Ovary (tissue), 10 donors: ENCODE measurements around the gene CDCP2. TPM values are rescaled to one million over a fixed set of nuclear protein-coding genes. Genes with fewer than 3 reads are reported as not detected.

Experiments used
- DNase-seq, 5 donors: peaks; one replicate each; pipeline ENCODE4 v3.0.0-alpha.2; 2019 to 2020
- H3K27ac ChIP-seq, 2 donors: fragments of 200-600 bp; one replicate each; pipeline versions ENCODE4 v1.5.1 to v1.8.0; 2019 to 2022
- H3K27me3 ChIP-seq: fragments of 200-600 bp; one replicate; pipeline ENCODE4 v1.8.0; 2022
- H3K36me3 ChIP-seq: fragments of 200-600 bp; sonication (generic); one replicate; pipeline ENCODE4 v1.5.1; 2019
- H3K4me1 ChIP-seq: one replicate; pipeline ENCODE4 v1.8.1; 2013; ENCODE audit warnings: mild to moderate bottlenecking, moderate library complexity; ENCODE audit not compliant: insufficient read depth
- H3K4me3 ChIP-seq: fragments of 200-600 bp; sonication (generic); one replicate; pipeline ENCODE4 v1.5.1; 2017
- H3K9me3 ChIP-seq, 2 donors: fragments of 200-600 bp in 1 of 2; sonication (generic) in 1 of 2; one replicate each; pipeline versions ENCODE4 v1.5.1 to v1.8.1; 2013 to 2019; ENCODE audit warnings: mild to moderate bottlenecking in 1 of 2, moderate library complexity in 1 of 2
- CTCF ChIP-seq, 3 donors: fragments of 450-650 bp in 2 of 3; fragments of 200-600 bp in 1 of 3; IDR thresholded peaks; one replicate each; pipeline versions ENCODE4 v1.5.1 to v1.8.0; 2016 to 2022; ENCODE audit warnings: antibody characterized with exemption in 3 of 3, mild to moderate bottlenecking in 1 of 3
- EP300 ChIP-seq: sonication (generic); formaldehyde crosslinking; IDR thresholded peaks from one replicate; pipeline ENCODE4 v1.6.1; 2017; ENCODE audit warnings: antibody characterized with exemption
- POLR2A ChIP-seq: fragments of 450-650 bp; IDR thresholded peaks from one replicate; pipeline ENCODE4 v1.6.1; 2017; ENCODE audit warnings: antibody characterized with exemption, mild to moderate bottlenecking, moderate library complexity
- WGBS, 3 donors: extraction: QIAGEN DNeasy Blood & Tissue Kit in 1 of 3; methylation state at CpG; one replicate each; pipeline versions ENCODE4 v1.1.5 to v1.1.7; 2013 to 2017; 5-methylcytosine and 5-hydroxymethylcytosine counted together
- intact Hi-C, 4 donors: fragments of 100-400 bp; cut with DNase I; formaldehyde crosslinking; loops; one replicate each; pipeline versions ENCODE4 v1.11.0 to v1.15.1; 2022 to 2023
- long read RNA-seq, 3 donors: library from polyadenylated mRNA in 2 of 3; unstranded in 2 of 3; transcript quantifications; one replicate each; pipeline ENCODE4 v2.0.0 and lab custom pipeline, GENCODE V29; 2021 to 2026
- polyA plus RNA-seq, 2 donors: library from polyadenylated mRNA; stranded (reverse); fragments of 200-250 nt in 1 of 2; fragments of 350-450 nt in 1 of 2; fragmentation: Illumina TruSeq in 1 of 2; extraction: RNeasy Lipid Tissue Mini Kit (QIAGEN cat#74804) in 1 of 2; gene quantifications; one replicate each; pipeline ENCODE4 v1.2.3, GENCODE V29; 2013 to 2014
- total RNA-seq, 7 donors: library from RNA; depleted of rRNA in 2 of 7; stranded (reverse); fragments of >200 nt in 2 of 7; fragmentation: NEBNext Ultra II Directional in 3 of 7; extraction: Animal tissue kit (Norgen Biotek cat#: 25700) in 3 of 7; gene quantifications; one replicate each; pipeline versions ENCODE4 v1.1.0 to v1.2.4, GENCODE V29; 2016 to 2023
- donor health status: DM: no; HTN: no; CAD: no; lungs with moderate emphysema.
- donor health status: DM: no; HTN: no; CAD: no.
- donor health status: Bipolar disorder and iron deficiency.
- donor health status: DM: yes; HTN: yes; CAD: no.
- donor health status: DM: no; HTN: no; CAD: no.
- donor health status: DM: yes; HTN: yes; CAD: no.

CDCP2 gene
- total RNA-seq (under 1 TPM in 2 of 7 donors, not detected in 5; 0.15 to 0.34 TPM), polyA plus RNA-seq (under 1 TPM in 1 of 2 donors, not detected in 1; 0.04 TPM)
- long read RNA-seq, donor 1: 0 reads
- long read RNA-seq, donor 2: 0 reads
- long read RNA-seq, donor 3: 0 reads

DNA sequence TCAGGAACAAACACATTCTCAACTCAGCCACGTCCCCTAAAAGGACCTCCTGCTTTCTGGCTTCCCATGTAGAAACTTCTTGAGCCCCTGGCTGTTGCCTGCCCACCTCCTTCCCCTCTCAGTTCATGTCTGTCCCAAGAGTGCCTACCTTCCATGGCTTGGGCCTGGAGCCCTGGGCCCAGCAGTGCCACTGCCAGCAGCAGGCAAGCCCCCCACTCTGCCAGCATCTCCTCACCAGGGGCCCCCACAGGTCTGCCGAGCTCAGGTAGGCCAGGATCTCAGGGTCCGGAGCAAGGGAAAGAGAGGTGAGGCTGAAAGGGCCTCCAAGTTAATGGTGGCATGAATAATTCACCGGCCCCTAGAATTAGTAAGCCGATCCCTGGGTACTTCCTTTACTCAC, at the start of gene CDCP2:
TSS of gene CDCP2 (minus strand) at position 305 of the 400 bp plus-strand sequence. CDS start at position 227, 78 bp downstream.
- Histone ChIP-seq H3K9me3 (no peaks in the 10 kb centered on the region), H3K36me3 (no peaks in the 10 kb centered on the region), H3K4me3 (no peak within 1 kb of the TSS), H3K27ac (no peak within 1 kb of the TSS), H3K4me1 (no peaks in the 10 kb centered on the region), H3K27me3 (no peaks in the 10 kb centered on the region)
- no peak for DNase-seq
- TF ChIP-seq POLR2A: no peak
- TF ChIP-seq EP300: no peak
- no peak for TF ChIP-seq CTCF (IDR thresholded peaks at IDR 0.05)
- 96 to 100% (median 96%) methylated on average over 5 of the region's 5 CpGs for WGBS, 3 donors
- intact Hi-C loops: no loop called here

GRCh38 chr1:54200519-54200997, 47.8 kb upstream of the CDCP2 start:
- peaks cover 3% of the 10 kb centered on the region for H3K36me3 ChIP-seq
- TF ChIP-seq CTCF (IDR thresholded peaks at IDR 0.05): no peak
- no peak for TF ChIP-seq EP300
- no peak for TF ChIP-seq POLR2A
- peak overlapping the region; percentile 37 to 72 for H3K27ac ChIP-seq
- DNase-seq: no peak
- peak overlapping the region; percentile 86 for H3K4me3 ChIP-seq
- no peaks in the 10 kb centered on the region for H3K27me3 ChIP-seq
- WGBS, 3 donors: 1 to 3% (median 1%) methylated on average over 15 of the region's 15 CpGs
- intact Hi-C loops: no loop called here
- H3K9me3 ChIP-seq: no peaks in the 10 kb centered on the region
- peaks cover 4% of the 10 kb centered on the region for H3K4me1 ChIP-seq

- DNase-seq: peak; percentile 90 to 93 (median 91)
- H3K9me3 ChIP-seq: no peaks in the 10 kb centered on the region
- H3K36me3 ChIP-seq: no peaks in the 10 kb centered on the region
- intact Hi-C loops: no loop called here
- peak within 1 kb of the TSS; percentile 86 for H3K4me3 ChIP-seq
- peak within 1 kb of the TSS; percentile 37 to 72 for H3K27ac ChIP-seq
- TF ChIP-seq POLR2A: peak; percentile 39
- no peak for TF ChIP-seq CTCF (IDR thresholded peaks at IDR 0.05)
- WGBS, 3 donors: 0% methylated on average over 41 to 51 of the region's 51 CpGs
- no peaks in the 10 kb centered on the region for H3K27me3 ChIP-seq
- peaks cover 4% of the 10 kb centered on the region for H3K4me1 ChIP-seq
Measured at GRCh38 chr1:54199765-54200518, 47.1 kb upstream of the CDCP2 start, which contains the start of the genes CYB5RL and MRPL37. TSS of gene CYB5RL (minus strand) at chr1:54200030. CDS start at chr1:54195616, 4,414 bp downstream. TSS of gene MRPL37 (plus strand) at chr1:54200167. CDS start at chr1:54200244, 77 bp downstream.

GRCh38 chr1:54199151-54199764, 46.5 kb upstream of the CDCP2 start:
- no peak for DNase-seq
- H3K4me1 ChIP-seq: peaks cover 4% of the 10 kb centered on the region
- H3K27ac ChIP-seq: no peak overlapping the region
- no peaks in the 10 kb centered on the region for H3K36me3 ChIP-seq
- no peaks in the 10 kb centered on the region for H3K27me3 ChIP-seq
- WGBS, 3 donors: 11 to 16% (median 15%) methylated on average over 17 of the region's 17 CpGs
- H3K9me3 ChIP-seq: no peaks in the 10 kb centered on the region
- intact Hi-C loops: no loop called here
- no peak for TF ChIP-seq EP300
- no peak for TF ChIP-seq CTCF (IDR thresholded peaks at IDR 0.05)
- no peak for TF ChIP-seq POLR2A
- H3K4me3 ChIP-seq: peak overlapping the region; percentile 86
